Panc1 (cell line): ENCODE data around the gene RELT.

Source experiments
- CTCF ChIP-seq: fragments of 450-650 bp; IDR thresholded peaks from 2 replicates; pipeline ENCODE4 v1.5.1; 2017; ENCODE audit warnings: mild to moderate bottlenecking
- POLR2AphosphoS5 ChIP-seq: IDR thresholded peaks from 2 replicates; pipeline ENCODE4 v1.6.1; 2012; ENCODE audit warnings: mild to moderate bottlenecking, low read depth, low read length, moderate library complexity
- REST ChIP-seq, 2 experiments: IDR thresholded peaks; 2 replicates each; pipeline ENCODE4 v1.6.1; 2011 to 2012; ENCODE audit warnings: low read depth in 2 of 2, control low read depth in 1 of 2, low read length in 1 of 2, mild to moderate bottlenecking in 1 of 2, moderate library complexity in 1 of 2; ENCODE audit not compliant: insufficient read depth in 1 of 2
- SIN3A ChIP-seq: IDR thresholded peaks from 2 replicates; pipeline ENCODE4 v1.6.1; 2012; ENCODE audit warnings: low read depth, mild to moderate bottlenecking, low read length, moderate library complexity, borderline replicate concordance; ENCODE audit not compliant: insufficient read depth
- TCF7L2 ChIP-seq: IDR thresholded peaks from 2 replicates; pipeline ENCODE4 v1.6.1; 2011; ENCODE audit warnings: mild to moderate bottlenecking, low read depth, low read length, inconsistent platforms

GRCh38 chr11:73394416-73395296, 18.5 kb downstream of the RELT start:
- no peak for TF ChIP-seq CTCF
- TF ChIP-seq REST (IDR thresholded peaks at IDR 0.05; ENCODE audit: insufficient read depth in 1 of 2, low read depth in 2 of 2, low read length in 1 of 2): no peak
- TF ChIP-seq SIN3A: no peak
- TF ChIP-seq POLR2AphosphoS5: no peak
- no peak for TF ChIP-seq TCF7L2
